NB4 (cell line): ENCODE data around the gene FSD1.

Experiments used
- MYC ChIP-seq: IDR thresholded peaks from 2 replicates; pipeline ENCODE4 v1.6.1; 2011; ENCODE audit warnings: low read depth, low read length
- POLR2A ChIP-seq: IDR thresholded peaks from 2 replicates; pipeline ENCODE4 v1.6.1; 2011; ENCODE audit warnings: mild to moderate bottlenecking; ENCODE audit not compliant: insufficient read length; ENCODE audit errors: extremely low read depth
- TF ChIP-seq, protein P1 (sequence below): IDR thresholded peaks from one replicate; pipeline ENCODE4 v1.5.1; 2012; ENCODE audit warnings: low read depth, low read length
- TF ChIP-seq, protein P2 (sequence below): IDR thresholded peaks from 2 replicates; pipeline ENCODE4 v1.6.1; 2011; ENCODE audit warnings: low read depth, low read length

DNA sequence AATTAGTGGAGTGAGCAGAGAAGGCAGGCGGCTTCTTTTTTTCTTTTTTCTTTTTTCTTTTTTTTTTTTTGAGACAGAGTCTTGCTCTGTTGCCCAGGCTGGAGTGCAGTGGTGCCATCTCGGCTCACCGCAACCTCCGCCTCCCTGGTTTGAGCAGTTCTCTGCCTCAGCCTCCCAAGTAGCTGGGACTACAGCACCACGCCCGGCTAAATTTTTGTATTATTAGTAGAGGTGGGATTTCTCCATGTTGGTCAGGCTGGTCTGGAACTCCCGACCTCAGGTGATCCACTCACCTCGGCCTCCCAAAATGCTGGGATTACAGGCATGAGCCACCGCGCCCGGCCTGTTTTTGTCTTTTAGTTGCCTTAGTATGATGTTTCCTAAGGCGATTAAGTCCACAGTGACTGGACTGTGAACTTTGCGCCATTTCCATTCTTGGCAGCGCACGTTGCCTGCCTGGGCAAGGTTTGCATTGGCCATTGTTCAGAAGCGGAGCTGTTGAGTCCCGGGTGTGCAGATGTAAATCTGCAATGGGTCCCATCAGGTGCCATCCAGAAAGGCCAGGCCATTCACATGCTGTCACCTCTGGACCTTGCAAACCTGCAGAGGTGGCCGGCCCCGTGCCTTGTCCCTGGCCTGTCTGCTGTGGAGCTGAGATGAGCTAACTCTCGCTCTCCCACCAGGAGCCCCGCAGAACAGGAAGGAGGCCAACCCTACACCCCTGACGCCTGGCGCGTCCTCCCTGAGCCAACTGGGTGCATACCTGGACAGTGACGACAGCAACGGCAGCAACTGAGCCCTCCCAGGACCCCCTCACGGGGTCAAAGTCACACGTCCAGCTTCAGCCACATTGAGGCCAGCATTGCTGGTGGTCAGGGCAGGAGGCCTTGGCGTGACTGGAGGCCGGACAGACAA, 36.2 kb upstream of the FSD1 start:
- TF ChIP-seq, protein P1, sequence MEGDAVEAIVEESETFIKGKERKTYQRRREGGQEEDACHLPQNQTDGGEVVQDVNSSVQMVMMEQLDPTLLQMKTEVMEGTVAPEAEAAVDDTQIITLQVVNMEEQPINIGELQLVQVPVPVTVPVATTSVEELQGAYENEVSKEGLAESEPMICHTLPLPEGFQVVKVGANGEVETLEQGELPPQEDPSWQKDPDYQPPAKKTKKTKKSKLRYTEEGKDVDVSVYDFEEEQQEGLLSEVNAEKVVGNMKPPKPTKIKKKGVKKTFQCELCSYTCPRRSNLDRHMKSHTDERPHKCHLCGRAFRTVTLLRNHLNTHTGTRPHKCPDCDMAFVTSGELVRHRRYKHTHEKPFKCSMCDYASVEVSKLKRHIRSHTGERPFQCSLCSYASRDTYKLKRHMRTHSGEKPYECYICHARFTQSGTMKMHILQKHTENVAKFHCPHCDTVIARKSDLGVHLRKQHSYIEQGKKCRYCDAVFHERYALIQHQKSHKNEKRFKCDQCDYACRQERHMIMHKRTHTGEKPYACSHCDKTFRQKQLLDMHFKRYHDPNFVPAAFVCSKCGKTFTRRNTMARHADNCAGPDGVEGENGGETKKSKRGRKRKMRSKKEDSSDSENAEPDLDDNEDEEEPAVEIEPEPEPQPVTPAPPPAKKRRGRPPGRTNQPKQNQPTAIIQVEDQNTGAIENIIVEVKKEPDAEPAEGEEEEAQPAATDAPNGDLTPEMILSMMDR = no peak
- TF ChIP-seq POLR2A (no peak), MYC (no peak)
- TF ChIP-seq, protein P2, sequence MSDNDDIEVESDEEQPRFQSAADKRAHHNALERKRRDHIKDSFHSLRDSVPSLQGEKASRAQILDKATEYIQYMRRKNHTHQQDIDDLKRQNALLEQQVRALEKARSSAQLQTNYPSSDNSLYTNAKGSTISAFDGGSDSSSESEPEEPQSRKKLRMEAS = no peak
